Neutrophil (primary cell): Measurements from ENCODE around the gene TRIM6.
"Not testable (repeated sequence)": the region's sequence is repeated elsewhere in the genome, so short reads cannot be mapped to it uniquely, and the experiment has no call there.

ENCODE experiments used
- H3K27ac ChIP-seq: fragments of 200-600 bp; sonication (generic); 2 replicates; pipeline ENCODE4 v1.5.1; 2016; ENCODE audit warnings: mild to moderate bottlenecking, moderate library complexity
- H3K27me3 ChIP-seq: fragments of 200-600 bp; sonication (generic); 2 replicates; pipeline ENCODE4 v1.6.0; 2016; ENCODE audit warnings: mild to moderate bottlenecking
- H3K36me3 ChIP-seq: fragments of 200-600 bp; sonication (generic); 2 replicates; pipeline ENCODE4 v1.5.1; 2017
- H3K4me1 ChIP-seq, 2 experiments: fragments of 200-600 bp in 1 of 2; sonication (generic) in 1 of 2; 1 replicate in 1 of 2; 2 replicates in 1 of 2; pipeline versions ENCODE4 v1.5.1 to v1.6.1; 2013 to 2016; ENCODE audit warnings: low read depth in 1 of 2, low read length in 1 of 2, mild to moderate bottlenecking in 1 of 2, moderate library complexity in 1 of 2; ENCODE audit not compliant: control insufficient read depth in 1 of 2, insufficient read depth in 1 of 2
- H3K4me3 ChIP-seq, 2 experiments: fragments of 200-600 bp in 1 of 2; sonication (generic) in 1 of 2; 1 replicate in 1 of 2; 2 replicates in 1 of 2; pipeline ENCODE4 v1.5.1; 2013 to 2016; ENCODE audit warnings: low read depth in 1 of 2, low read length in 1 of 2, mild to moderate bottlenecking in 1 of 2, moderate library complexity in 1 of 2
- H3K9me3 ChIP-seq: fragments of 200-600 bp; sonication (generic); 2 replicates; pipeline ENCODE4 v1.5.1; 2016
- CTCF ChIP-seq: fragments of 200-600 bp; sonication (generic); IDR thresholded peaks from 2 replicates; pipeline ENCODE4 v1.5.1; 2016; ENCODE audit warnings: antibody characterized with exemption

Gene TRIM6

GRCh38 chr11:5593146-5593545, 3.3 kb upstream of the TRIM6 start:
- Histone ChIP-seq H3K9me3 (no peaks in the 10 kb centered on the region), H3K4me1 (peaks cover 5 to 10% of the 10 kb centered on the region in 2 experiments), H3K36me3 (no peaks in the 10 kb centered on the region), H3K27me3 (no peaks in the 10 kb centered on the region), H3K27ac (no peak overlapping the region), H3K4me3 (no peak overlapping the region)
- TF ChIP-seq CTCF: no peak

GRCh38 chr11:5597953-5598352, 1.5 kb downstream of the TRIM6 start:
- Histone ChIP-seq H3K36me3 (no peaks in the 10 kb centered on the region), H3K4me3 (no peak overlapping the region), H3K27me3 (no peaks in the 10 kb centered on the region), H3K9me3 (no peaks in the 10 kb centered on the region), H3K4me1 (peaks cover 5 to 13% of the 10 kb centered on the region in 2 experiments), H3K27ac (no peak overlapping the region)
- no peak for TF ChIP-seq CTCF

GRCh38 chr11:5600374-5600851, 4.0 kb downstream of the TRIM6 start:
- Histone ChIP-seq H3K4me3 (no peak overlapping the region), H3K4me1 (peaks cover 5 to 13% of the 10 kb centered on the region in 2 experiments), H3K27me3 (no peaks in the 10 kb centered on the region), H3K36me3 (no peaks in the 10 kb centered on the region), H3K9me3 (no peaks in the 10 kb centered on the region), H3K27ac (no peak overlapping the region)
- peak; percentile 57 for TF ChIP-seq CTCF

GRCh38 chr11:5602791-5603190, 6.4 kb downstream of the TRIM6 start:
- H3K27me3 ChIP-seq, H3K4me3 ChIP-seq, H3K9me3 ChIP-seq, H3K36me3 ChIP-seq, H3K4me1 ChIP-seq, H3K27ac ChIP-seq: not testable (repeated sequence)

GRCh38 chr11:5603326-5603725, 6.9 kb downstream of the TRIM6 start:
- no peaks in the 10 kb centered on the region for H3K36me3 ChIP-seq
- no peaks in the 10 kb centered on the region for H3K9me3 ChIP-seq
- peaks cover 0 to 3% of the 10 kb centered on the region in 2 experiments for H3K4me1 ChIP-seq
- H3K4me3 ChIP-seq: no peak overlapping the region
- no peak overlapping the region for H3K27ac ChIP-seq
- TF ChIP-seq CTCF: no peak
- H3K27me3 ChIP-seq: no peaks in the 10 kb centered on the region

GRCh38 chr11:5604896-5605295, 8.5 kb downstream of the TRIM6 start:
- no peak for TF ChIP-seq CTCF
- no peaks in the 10 kb centered on the region for H3K9me3 ChIP-seq
- no peaks in the 10 kb centered on the region for H3K36me3 ChIP-seq
- H3K27me3 ChIP-seq: no peaks in the 10 kb centered on the region
- H3K4me1 ChIP-seq: no peaks in the 10 kb centered on the region
- H3K4me3 ChIP-seq: no peak overlapping the region
- H3K27ac ChIP-seq: no peak overlapping the region
